ENCODE measurements around the gene HYLS1.
A peak's percentile ranks its signal among the peaks of the same experiment; 100 is the strongest.
"Not testable (repeated sequence)": the region's sequence is repeated elsewhere in the genome, so short reads cannot be mapped to it uniquely, and the experiment has no call there.

HYLS1 gene, protein sequence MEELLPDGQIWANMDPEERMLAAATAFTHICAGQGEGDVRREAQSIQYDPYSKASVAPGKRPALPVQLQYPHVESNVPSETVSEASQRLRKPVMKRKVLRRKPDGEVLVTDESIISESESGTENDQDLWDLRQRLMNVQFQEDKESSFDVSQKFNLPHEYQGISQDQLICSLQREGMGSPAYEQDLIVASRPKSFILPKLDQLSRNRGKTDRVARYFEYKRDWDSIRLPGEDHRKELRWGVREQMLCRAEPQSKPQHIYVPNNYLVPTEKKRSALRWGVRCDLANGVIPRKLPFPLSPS
- 5.6 to 10.6 (median 7.9) reads per million in 4 experiments for total RNA-seq

DNA sequence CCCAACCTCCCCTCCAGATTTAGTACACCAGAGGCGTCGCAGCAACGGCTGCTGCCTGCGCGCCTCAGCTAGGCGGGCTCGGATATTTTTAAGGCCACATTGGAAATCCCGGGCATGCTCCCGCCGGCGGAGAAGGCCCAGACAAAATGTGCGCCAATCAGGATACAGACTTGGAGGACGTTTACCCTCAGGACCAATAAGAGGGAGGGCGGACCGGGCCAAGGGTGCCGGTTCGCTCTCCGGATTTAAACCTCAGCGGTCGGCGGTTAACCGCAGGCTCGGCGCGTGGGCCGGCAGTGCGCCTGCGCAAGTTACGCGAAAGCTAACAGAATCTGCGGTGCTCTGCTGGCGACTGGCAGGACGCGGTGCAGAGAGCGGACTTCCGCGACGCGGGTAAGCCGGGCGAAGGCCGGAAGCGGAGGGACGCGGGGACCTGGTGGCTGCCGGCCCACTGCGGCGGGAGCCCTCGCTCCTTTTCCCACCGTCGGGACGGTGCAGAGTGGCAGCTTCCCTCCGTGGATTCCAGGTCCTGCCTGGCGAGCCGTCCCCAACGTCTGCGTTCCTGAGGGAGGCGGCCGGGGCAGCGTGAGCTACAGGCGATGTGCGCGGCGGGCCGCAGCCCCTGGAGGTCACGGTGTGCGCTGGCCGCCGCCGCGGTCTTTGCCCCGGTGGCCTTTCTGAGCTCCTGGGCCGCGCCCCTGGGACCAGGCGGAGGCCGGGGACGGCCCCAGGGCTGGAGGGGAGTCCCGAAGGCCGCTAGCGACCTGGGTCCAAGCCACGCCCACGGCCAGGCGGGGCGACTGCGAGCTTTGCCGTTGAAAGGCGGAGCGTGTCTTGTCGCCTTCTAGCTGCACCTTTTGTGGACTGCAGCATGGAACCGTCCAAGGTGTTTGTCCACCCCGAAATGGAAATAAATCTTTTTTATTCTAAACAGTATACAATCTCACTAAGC is at the start of gene HYLS1:
HYLS1 (plus strand) TSS at position 296 of the 952 bp plus-strand sequence. CDS start 11,701 bp downstream, outside the sequence.
- DNase-seq: peak; percentile 92

- no peak for DNase-seq
Measured at GRCh38 chr11:125842321-125842948, 45.0 kb upstream of the HYLS1 start.

GRCh38 chr11:125846188-125846587 is 41.3 kb upstream of the HYLS1 start:
- no peak for DNase-seq

GRCh38 chr11:125857670-125858069 is 29.8 kb upstream of the HYLS1 start:
- DNase-seq: not testable (repeated sequence)

DNA sequence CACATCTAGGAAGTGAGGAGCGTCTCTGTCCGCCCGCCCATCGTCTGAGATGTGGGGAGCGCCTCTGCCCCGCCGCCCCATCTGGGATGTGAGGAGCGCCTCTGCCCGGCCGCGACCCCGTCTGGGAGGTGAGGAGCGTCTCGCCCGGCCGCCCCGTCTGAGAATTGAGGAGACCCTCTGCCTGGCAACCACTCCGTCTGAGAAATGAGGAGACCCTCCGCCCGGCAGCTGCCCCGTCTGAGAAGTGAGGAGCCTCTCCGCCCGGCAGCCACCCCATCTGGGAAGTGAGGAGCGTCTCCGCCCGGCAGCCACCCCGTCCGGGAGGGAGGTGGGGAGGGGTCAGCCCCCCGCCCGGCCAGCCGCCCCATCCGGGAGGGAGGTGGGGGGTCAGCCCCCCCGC is 24.7 kb upstream of the HYLS1 start:
- not testable (repeated sequence) for DNase-seq

- not testable (repeated sequence) for DNase-seq
Measured at GRCh38 chr11:125865354-125865753, 22.1 kb upstream of the HYLS1 start.

GRCh38 chr11:125869521-125869920 is 17.9 kb upstream of the HYLS1 start:
- DNase-seq: no peak

DNA sequence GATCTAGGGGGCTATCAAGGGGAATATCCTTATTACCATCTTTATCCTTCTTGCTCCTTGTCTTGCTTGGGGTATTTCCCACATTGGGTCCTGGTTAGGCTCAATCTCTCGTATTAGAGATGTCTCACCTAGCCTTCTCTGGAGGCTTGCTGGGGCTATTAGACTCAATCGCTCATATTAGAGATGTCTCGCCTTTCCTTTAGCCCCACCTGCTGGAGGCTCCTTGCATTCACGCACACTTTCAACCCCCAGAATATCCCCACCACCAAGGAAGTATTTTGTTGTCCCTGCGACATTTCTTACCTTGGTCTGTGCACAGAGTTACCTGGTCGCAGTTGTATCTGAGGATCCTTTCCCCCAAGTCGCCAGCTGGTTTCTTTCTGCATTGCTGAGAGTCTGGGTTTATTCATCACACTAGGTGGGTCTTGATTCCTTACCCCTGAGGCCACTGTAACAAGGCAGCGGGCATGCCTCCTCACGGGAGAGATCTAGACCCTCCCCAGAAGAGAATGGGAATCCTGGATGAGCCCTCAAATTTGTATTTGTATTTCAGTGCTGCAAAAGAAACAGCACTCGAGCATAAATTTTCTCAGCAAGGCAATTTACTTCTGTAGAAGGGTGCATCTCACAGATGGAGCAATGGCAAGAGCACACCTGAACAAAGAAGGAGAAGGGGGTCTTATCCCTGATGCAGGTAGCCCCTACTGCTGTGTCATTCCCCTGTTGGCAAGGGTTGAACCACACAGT is 15.9 kb upstream of the HYLS1 start:
- DNase-seq: no peak

DNA sequence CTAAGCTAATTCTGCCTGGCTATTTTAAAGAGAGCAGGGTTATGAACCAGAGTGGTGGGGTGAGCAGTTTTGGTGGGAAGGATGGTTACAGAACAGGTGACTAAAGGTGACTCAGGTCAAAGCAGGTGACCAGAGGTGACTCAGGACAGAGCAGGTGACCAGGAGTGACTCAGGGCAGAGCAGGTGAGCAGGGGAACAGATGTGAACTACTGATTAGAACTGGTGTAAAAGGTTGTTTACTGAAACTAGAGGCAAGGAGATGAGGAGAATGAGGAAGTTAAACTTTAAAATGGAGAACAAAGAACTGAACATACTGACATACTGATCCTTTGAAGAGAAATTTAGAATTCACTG is 15.4 kb upstream of the HYLS1 start:
- no peak for DNase-seq

- no peak for DNase-seq
Measured at GRCh38 chr11:125873881-125874555, 13.4 kb upstream of the HYLS1 start.

GRCh38 chr11:125874556-125875124 is 12.8 kb upstream of the HYLS1 start:
- DNase-seq: no peak

- no peak for DNase-seq
Measured at GRCh38 chr11:125881291-125881690, 6.2 kb upstream of the HYLS1 start.

DNA sequence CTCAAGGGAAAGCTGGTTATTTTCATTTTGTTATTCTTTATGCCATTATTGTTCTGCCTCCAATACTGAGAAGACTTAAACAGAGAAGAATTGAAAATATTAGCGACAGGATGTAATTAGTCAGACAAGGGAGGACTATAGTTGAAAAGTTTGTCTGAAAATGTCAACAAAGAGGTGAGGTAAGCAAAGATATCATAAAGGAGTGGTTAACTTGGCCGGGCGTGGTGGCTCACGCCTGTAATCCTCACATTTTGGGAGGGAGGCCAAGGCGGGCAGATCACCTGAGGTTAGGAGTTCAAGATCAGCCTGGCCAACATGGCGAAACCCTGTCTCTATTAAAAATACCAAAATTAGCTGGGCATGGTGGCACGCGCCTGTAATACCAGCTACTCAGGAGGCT is 4.1 kb upstream of the HYLS1 start:
- no peak for DNase-seq

GRCh38 chr11:125886997-125887372 is 483 bp upstream of the HYLS1 start:
- no peak for DNase-seq

GRCh38 chr11:125890447-125891100 is 3.1 kb downstream of the HYLS1 start:
- DNase-seq: no peak

DNA sequence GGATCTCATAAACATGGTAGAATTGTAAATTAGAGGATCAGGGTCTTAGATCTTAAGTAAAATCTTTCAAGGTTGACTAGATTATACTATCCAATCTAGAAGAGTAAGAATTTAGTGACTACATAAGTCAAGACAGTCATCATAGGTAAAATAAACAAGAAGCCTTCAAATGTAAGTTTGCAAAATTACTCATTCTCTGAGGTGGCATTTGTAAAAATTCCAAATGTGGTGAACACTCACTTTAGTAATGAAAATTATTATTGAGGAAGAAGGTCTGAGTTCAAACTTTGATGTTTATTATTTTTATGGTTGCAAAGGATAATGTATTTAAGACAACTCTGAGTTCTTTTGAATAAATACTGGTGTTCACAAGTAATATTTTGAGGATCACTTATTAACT is 4.6 kb downstream of the HYLS1 start:
- no peak for DNase-seq

DNA sequence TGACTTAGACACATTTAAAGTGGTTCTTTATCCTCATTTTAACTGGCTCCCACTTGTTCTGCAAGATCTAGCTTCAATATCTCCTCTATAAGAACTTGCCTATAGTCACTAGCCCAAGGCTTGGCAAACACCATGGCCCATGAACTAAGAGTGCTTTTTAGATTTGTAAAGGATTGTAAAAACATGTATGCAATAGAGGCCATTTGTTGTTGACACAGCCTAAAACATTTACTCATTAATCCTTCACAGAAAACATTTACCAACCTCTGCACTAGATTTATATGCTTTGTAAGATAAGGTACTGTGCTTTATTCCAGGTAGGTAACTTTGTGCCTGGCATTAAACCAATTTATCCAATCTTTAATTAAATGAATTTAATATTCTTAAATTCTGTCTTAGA is 5.5 kb downstream of the HYLS1 start:
- DNase-seq: no peak

DNA sequence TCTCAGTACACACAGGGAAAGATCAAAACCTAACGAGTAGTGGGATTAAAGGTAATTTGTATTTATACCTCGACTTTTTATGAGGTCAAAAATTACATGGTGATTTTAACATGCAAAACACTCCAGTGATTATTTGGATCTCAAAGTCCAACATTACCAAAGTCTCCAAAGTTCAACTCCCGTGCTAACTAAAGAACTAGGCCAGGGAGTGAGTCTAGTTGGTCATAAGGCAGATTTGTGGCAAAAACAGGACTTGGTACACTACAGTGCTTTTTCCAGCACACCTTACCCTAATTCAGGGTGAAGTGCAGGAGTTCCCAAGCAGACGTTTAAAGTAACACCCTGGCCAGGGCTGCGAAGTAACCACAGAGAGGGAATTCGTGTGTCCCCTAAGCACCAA is 14.4 kb downstream of the HYLS1 start:
- DNase-seq: no peak

DNA sequence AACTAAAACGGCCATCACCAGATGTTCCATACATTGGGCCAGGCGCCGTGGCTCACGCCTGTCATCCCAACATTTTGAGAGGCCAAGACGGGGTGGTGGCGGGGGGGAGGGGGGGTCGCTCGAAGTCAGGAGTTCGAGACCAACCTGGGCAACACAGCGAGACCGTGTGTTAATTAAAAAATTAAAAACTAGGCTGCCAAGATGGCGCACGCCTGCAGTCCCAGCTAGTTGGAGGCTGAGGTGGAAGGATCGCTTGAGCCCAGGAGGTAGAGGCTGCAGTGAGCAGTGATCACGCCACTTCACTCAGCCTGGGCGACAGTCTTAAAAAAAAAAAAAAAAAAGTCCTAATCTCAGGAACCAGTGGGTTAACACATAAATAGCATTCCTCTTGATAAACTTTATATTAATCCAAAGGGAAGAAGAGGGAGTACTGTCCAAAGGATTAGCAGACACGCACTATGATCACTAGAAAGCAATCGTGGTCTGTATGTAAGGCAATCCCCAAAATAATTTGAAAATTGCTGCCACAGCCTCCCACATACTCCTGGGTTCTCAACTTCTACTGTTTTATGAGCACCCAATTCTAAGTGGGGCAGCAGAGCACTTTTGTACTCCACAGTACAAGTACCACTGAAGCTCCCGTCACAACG is 14.9 kb downstream of the HYLS1 start:
- no peak for DNase-seq

DNA sequence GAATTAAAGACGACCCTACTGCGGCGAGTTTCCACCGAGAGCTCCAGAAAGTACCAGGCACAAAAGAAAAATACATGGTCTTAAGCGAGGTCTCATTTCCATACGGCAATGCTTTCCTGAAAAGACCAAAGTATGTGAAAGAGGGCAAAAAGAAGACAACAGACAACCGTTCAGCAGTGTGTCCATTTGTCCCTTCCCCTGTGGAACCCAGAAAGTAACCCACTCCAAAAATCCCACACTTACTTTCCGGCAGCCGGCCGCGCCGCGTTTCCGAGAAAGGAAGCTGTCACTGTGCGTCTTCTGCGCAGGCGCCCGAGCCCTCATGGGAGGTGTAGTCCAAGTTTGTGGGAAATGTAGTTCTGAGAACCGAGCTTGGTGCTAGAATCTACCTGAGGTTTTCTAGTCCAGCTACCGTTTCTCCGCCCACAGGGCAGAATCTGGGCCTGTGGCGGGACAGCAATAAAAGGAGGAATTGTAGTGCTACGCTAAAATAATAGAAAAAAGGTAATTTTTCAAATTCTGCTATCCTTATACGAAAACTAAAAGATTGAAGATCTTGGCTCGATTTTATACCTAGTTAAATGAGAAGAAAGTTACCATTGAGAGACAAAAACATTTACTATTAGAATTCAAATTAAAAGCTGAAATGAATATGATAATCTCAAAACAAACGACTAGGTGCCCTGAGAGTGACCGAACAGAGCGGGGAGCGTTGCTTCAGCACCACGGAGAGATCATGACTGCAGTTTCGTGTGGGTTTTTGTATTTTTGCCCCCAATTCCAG is 15.7 kb downstream of the HYLS1 start, which contains the start of gene PUS3:
PUS3 (minus strand) TSS at position 280 of the 784 bp plus-strand sequence. CDS start 6,922 bp downstream, outside the sequence.
- peak; percentile 78 for DNase-seq

Measured in effector CD8-positive, alpha-beta T cell (primary cell).